Ishikawa (cell line): ENCODE results near the gene COG7.

Experiments used
- CREB1 ChIP-seq: IDR thresholded peaks from 2 replicates; pipeline ENCODE4 v1.6.1; 2012; ENCODE audit warnings: low read depth
- EP300 ChIP-seq: IDR thresholded peaks from 2 replicates; pipeline ENCODE4 v1.6.1; 2012; ENCODE audit warnings: borderline replicate concordance
- RAD21 ChIP-seq: IDR thresholded peaks from 2 replicates; pipeline ENCODE4 v1.6.1; 2012; ENCODE audit warnings: low read depth
- REST ChIP-seq: IDR thresholded peaks from 2 replicates; pipeline ENCODE4 v1.6.1; 2012; ENCODE audit warnings: low read depth, mild to moderate bottlenecking

DNA sequence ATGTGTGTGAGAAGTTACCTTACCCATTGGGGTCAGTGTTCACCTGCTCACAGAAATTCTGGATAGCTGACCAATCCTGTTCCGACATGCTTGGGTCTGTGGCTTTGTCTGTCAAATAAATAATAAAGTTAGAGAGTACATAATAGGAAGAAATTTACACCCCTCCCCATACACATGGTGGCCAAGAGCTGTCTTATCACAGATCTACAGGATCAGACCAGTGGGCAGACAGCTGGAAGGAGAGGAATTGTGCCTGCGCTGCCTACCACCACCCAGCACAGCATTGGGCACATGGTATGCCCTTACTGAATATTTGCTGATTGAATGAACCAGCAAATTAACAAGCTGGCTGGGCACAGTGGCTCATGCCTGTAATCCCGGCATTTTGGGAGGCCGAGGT lies 42.7 kb upstream of the COG7 start:
- TF ChIP-seq REST (no peak), RAD21 (no peak), CREB1 (no peak), EP300 (no peak)
